Panc1 (cell line): Measurements from ENCODE around the gene MID1IP1. TPM values are rescaled to one million over a fixed set of nuclear protein-coding genes. Genes with fewer than 3 reads are reported as not detected.

Experiments used
- ATAC-seq: fragments of 200-7000 bp; cut with Tn5 transposase; 2 replicates; pipeline ENCODE4 v1.9.1; 2020; ENCODE audit warnings: mild to moderate bottlenecking, moderate library complexity
- BruUV-seq: library from RNA; stranded (reverse); fragments of 400-500 nt; replicated peaks from 2 replicates; lab custom pipeline; 2021; lab: Mats Ljungman, UMichigan
- CTCF ChIA-PET: fragments of 300-600 bp; sonication (Branson Sonifier 250); formaldehyde crosslinking; loops from one replicate; lab custom pipeline; 2022; ENCODE audit warnings: antibody characterized with exemption; lab: Charles Lee
- POLR2A ChIA-PET: fragments of 300-600 bp; sonication (Branson Sonifier 250); formaldehyde crosslinking; loops from one replicate; lab custom pipeline; 2022; ENCODE audit warnings: antibody characterized with exemption; lab: Charles Lee
- DNase-seq: peaks from one replicate; pipeline ENCODE4 v3.0.0-alpha.2; 2010; ENCODE audit warnings: low read depth, low spot score
- H3K27ac ChIP-seq: 2 replicates; pipeline ENCODE4 v1.5.1; 2011; ENCODE audit warnings: mild to moderate bottlenecking, low read length, inconsistent platforms
- H3K27me3 ChIP-seq: fragments of 200-500 bp; sonication (Bioruptor generic); 2 replicates; pipeline ENCODE4 v1.6.0; 2014; ENCODE audit warnings: low read length, inconsistent platforms; ENCODE audit not compliant: control insufficient read depth, insufficient read depth
- H3K36me3 ChIP-seq: fragments of 200-500 bp; sonication (Bioruptor generic); 2 replicates; pipeline ENCODE4 v1.5.1; 2014; ENCODE audit warnings: inconsistent platforms, mild to moderate bottlenecking, low read length, moderate library complexity; ENCODE audit not compliant: control insufficient read depth, insufficient read depth
- H3K4me1 ChIP-seq: 2 replicates; pipeline ENCODE4 v1.5.1; 2011; ENCODE audit warnings: inconsistent platforms, mild to moderate bottlenecking, low read length, moderate library complexity; ENCODE audit not compliant: control insufficient read depth, insufficient read depth
- H3K4me3 ChIP-seq, 2 experiments: 2 replicates each; pipeline ENCODE4 v1.5.1; 2011 to 2012; ENCODE audit warnings: low read depth in 2 of 2, low read length in 2 of 2, mild to moderate bottlenecking in 2 of 2, inconsistent platforms in 1 of 2, moderate library complexity in 1 of 2
- H3K9me3 ChIP-seq: fragments of 200-500 bp; sonication (Bioruptor generic); 2 replicates; pipeline ENCODE4 v1.5.1; 2014; ENCODE audit warnings: low read depth, mild to moderate bottlenecking, inconsistent platforms, low read length, moderate library complexity; ENCODE audit not compliant: control insufficient read depth, insufficient read depth
- POLR2AphosphoS5 ChIP-seq: IDR thresholded peaks from 2 replicates; pipeline ENCODE4 v1.6.1; 2012; ENCODE audit warnings: mild to moderate bottlenecking, low read depth, low read length, moderate library complexity
- REST ChIP-seq, 2 experiments: IDR thresholded peaks; 2 replicates each; pipeline ENCODE4 v1.6.1; 2011 to 2012; ENCODE audit warnings: low read depth in 2 of 2, control low read depth in 1 of 2, low read length in 1 of 2, mild to moderate bottlenecking in 1 of 2, moderate library complexity in 1 of 2; ENCODE audit not compliant: insufficient read depth in 1 of 2
- SIN3A ChIP-seq: IDR thresholded peaks from 2 replicates; pipeline ENCODE4 v1.6.1; 2012; ENCODE audit warnings: low read depth, mild to moderate bottlenecking, low read length, moderate library complexity, borderline replicate concordance; ENCODE audit not compliant: insufficient read depth
- TCF7L2 ChIP-seq: IDR thresholded peaks from 2 replicates; pipeline ENCODE4 v1.6.1; 2011; ENCODE audit warnings: mild to moderate bottlenecking, low read depth, low read length, inconsistent platforms
- in situ Hi-C: cut with HindIII; loops from 2 replicates; pipeline ENCODE4 v1.10.0; 2016; ENCODE audit warnings: low sequenced_read_pairs, low pct_unique_long_range_greater_than_20kb
- intact Hi-C: fragments of 100-400 bp; cut with micrococcal nuclease; formaldehyde crosslinking; loops from one replicate; pipeline ENCODE4 v1.10.0; 2022; ENCODE audit not compliant: unreplicated experiment
- total RNA-seq: library from RNA; stranded (reverse); gene quantifications from one replicate; pipeline ENCODE4 v1.2.1, GENCODE V29; 2021; ENCODE audit not compliant: unreplicated experiment
- TF ChIP-seq, protein P1 (sequence below): fragments of 450-650 bp; IDR thresholded peaks from 2 replicates; pipeline ENCODE4 v1.5.1; 2017; ENCODE audit warnings: mild to moderate bottlenecking

The MID1IP1 gene
- total RNA-seq, 1 experiment from 2014 or later = 14.0 TPM

DNA sequence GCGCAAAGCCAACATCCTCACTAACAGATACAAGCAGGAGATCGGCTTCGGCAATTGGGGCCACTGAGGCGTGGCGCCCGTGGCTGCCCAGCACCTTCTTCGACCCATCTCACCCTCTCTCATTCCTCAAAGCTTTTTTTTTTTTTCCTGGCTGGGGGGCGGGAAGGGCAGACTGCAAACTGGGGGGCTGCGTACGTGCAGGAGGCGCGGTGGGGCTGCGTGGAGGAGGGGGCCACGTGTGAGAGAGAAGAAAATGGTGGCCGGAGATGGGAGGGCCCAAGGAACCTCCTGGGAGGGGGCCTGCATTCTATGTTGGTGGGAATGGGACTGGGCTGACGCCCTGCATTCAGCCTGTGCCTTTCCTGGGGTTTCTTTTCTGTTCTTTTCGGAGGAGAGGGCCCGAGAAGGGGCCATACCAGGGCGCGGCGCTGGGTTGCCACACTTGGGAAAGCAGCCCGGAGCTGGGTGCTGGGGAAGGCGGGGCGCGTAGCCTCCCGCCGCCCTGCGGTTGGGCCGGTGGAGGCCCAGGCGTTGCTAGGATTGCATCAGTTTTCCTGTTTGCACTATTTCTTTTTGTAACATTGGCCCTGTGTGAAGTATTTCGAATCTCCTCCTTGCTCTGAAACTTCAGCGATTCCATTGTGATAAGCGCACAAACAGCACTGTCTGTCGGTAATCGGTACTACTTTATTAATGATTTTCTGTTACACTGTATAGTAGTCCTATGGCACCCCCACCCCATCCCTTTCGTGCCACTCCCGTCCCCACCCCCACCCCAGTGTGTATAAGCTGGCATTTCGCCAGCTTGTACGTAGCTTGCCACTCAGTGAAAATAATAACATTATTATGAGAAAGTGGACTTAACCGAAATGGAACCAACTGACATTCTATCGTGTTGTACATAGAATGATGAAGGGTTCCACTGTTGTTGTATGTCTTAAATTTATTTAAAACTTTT lies 4.5 kb downstream of the MID1IP1 start:
- in situ Hi-C loops = no loop called here
- CTCF ChIA-PET = no interaction called here
- POLR2A ChIA-PET = interaction anchor here (0.7 kb wide), 1 partner anchor 10 kb away, joined by 3 read pairs; no protein-coding TSS in a partner anchor
- Histone ChIP-seq H3K4me3 (peak overlapping the region; percentile 58 to 59), H3K4me1 (no peaks in the 10 kb centered on the region; the same call in 1 of the 2 replicates), H3K27me3 (no peaks in the 10 kb centered on the region), H3K27ac (peak overlapping the region; percentile 77), H3K9me3 (no peaks in the 10 kb centered on the region), H3K36me3 (no peaks in the 10 kb centered on the region)
- no TSS peak for BruUV-seq
- ATAC-seq (peak; percentile 80), DNase-seq (peak; percentile 33)
- TF ChIP-seq REST (IDR thresholded peaks at IDR 0.05; ENCODE audit: insufficient read depth in 1 of 2, low read depth in 2 of 2, low read length in 1 of 2) = no peak
- TF ChIP-seq POLR2AphosphoS5 = peak; percentile 52; the same call in 1 of the 2 replicates
- no peak for TF ChIP-seq TCF7L2
- TF ChIP-seq, protein P1, sequence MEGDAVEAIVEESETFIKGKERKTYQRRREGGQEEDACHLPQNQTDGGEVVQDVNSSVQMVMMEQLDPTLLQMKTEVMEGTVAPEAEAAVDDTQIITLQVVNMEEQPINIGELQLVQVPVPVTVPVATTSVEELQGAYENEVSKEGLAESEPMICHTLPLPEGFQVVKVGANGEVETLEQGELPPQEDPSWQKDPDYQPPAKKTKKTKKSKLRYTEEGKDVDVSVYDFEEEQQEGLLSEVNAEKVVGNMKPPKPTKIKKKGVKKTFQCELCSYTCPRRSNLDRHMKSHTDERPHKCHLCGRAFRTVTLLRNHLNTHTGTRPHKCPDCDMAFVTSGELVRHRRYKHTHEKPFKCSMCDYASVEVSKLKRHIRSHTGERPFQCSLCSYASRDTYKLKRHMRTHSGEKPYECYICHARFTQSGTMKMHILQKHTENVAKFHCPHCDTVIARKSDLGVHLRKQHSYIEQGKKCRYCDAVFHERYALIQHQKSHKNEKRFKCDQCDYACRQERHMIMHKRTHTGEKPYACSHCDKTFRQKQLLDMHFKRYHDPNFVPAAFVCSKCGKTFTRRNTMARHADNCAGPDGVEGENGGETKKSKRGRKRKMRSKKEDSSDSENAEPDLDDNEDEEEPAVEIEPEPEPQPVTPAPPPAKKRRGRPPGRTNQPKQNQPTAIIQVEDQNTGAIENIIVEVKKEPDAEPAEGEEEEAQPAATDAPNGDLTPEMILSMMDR = no peak
- intact Hi-C loops = no loop called here

DNA sequence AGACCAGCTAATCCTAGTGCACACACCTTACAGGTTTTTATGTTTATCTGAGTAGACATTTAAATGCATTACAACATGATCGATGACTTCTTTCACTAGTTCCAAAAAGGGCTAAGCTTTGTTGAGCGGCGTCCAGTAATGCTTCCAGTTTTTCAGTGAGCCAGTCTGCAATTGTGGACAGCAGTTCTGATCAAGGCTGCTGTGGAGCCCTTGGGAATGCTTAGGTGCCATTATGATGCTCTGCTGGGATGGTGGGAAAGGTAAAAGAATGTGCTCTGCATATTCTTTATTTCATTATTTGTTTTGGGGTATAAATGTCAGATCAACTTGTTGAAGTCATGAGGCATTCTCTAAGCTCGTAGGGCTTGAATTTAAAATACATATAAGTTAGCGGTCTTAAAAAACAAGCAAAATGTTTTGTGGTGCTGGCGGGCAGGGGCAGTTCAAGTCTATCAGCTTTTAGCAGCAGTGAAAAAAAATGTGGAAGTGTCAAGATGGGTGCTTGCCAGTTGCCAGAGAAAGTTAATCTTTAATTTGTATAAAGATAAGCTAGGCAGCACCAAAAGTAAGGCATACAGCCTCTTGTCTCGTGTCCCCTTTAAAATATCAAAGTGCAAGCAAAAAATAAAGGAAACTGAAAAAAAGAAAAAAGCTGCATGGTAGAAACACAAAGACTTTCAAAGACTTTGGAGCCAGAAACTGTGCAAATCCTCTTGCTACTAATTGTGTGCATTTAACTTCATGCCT lies 5.8 kb downstream of the MID1IP1 start:
- ATAC-seq (no peak), DNase-seq (no peak)
- ChIA-PET CTCF (interaction anchor here (0.6 kb wide), 1 partner anchor 1458 kb away, joined by 3 read pairs; the partner anchor contains the start of gene PRRG1), POLR2A (no interaction called here)
- no peaks in the 10 kb centered on the region; the same call in 1 of the 2 replicates for H3K4me1 ChIP-seq
- in situ Hi-C loops = no loop called here
- no peaks in the 10 kb centered on the region for H3K27me3 ChIP-seq
- BruUV-seq = no TSS peak
- H3K27ac ChIP-seq = peak overlapping the region; percentile 77; the same call in 1 of the 2 replicates
- intact Hi-C loops = no loop called here
- TF ChIP-seq SIN3A (no peak), POLR2AphosphoS5 (no peak), TCF7L2 (no peak), REST (IDR thresholded peaks at IDR 0.05; ENCODE audit: insufficient read depth in 1 of 2, low read depth in 2 of 2, low read length in 1 of 2) (no peak)
- TF ChIP-seq, protein P1 = no peak
- H3K36me3 ChIP-seq = no peaks in the 10 kb centered on the region
- peak overlapping the region; percentile 30 to 58 for H3K4me3 ChIP-seq
- H3K9me3 ChIP-seq = no peaks in the 10 kb centered on the region
